ENCODE data around the gene STAT2.
"Not testable (repeated sequence)": the region's sequence is repeated elsewhere in the genome, so short reads cannot be mapped to it uniquely, and the experiment has no call there.

- TF ChIP-seq, protein P1, sequence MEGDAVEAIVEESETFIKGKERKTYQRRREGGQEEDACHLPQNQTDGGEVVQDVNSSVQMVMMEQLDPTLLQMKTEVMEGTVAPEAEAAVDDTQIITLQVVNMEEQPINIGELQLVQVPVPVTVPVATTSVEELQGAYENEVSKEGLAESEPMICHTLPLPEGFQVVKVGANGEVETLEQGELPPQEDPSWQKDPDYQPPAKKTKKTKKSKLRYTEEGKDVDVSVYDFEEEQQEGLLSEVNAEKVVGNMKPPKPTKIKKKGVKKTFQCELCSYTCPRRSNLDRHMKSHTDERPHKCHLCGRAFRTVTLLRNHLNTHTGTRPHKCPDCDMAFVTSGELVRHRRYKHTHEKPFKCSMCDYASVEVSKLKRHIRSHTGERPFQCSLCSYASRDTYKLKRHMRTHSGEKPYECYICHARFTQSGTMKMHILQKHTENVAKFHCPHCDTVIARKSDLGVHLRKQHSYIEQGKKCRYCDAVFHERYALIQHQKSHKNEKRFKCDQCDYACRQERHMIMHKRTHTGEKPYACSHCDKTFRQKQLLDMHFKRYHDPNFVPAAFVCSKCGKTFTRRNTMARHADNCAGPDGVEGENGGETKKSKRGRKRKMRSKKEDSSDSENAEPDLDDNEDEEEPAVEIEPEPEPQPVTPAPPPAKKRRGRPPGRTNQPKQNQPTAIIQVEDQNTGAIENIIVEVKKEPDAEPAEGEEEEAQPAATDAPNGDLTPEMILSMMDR (IDR thresholded peaks at IDR 0.05; ENCODE audit: low read length) = not testable (repeated sequence)
- not testable (repeated sequence) for TF ChIP-seq EZH2 (optimal IDR thresholded peaks at IDR 0.05; ENCODE audit: low read depth, low read length)
Observed at GRCh38 chr12:56342290-56342689, 17.6 kb downstream of the STAT2 start.
